ENCODE measurements around the gene ZNF708.
"Not testable (repeated sequence)": the region's sequence is repeated elsewhere in the genome, so short reads cannot be mapped to it uniquely, and the experiment has no call there.

The ZNF708 gene

GRCh38 chr19:21328885-21329605 lies at the start of gene ZNF708:
ZNF708 (minus strand) TSS chr19:21329410; CDS start chr19:21329212, 198 bp downstream.
- H3K4me3 ChIP-seq (replicated peaks; ENCODE audit: low read depth, low read length) = peak within 1 kb of the TSS; percentile 79
- peak; percentile 89 for DNase-seq (ENCODE audit: low read depth)
- TF ChIP-seq, protein P1, sequence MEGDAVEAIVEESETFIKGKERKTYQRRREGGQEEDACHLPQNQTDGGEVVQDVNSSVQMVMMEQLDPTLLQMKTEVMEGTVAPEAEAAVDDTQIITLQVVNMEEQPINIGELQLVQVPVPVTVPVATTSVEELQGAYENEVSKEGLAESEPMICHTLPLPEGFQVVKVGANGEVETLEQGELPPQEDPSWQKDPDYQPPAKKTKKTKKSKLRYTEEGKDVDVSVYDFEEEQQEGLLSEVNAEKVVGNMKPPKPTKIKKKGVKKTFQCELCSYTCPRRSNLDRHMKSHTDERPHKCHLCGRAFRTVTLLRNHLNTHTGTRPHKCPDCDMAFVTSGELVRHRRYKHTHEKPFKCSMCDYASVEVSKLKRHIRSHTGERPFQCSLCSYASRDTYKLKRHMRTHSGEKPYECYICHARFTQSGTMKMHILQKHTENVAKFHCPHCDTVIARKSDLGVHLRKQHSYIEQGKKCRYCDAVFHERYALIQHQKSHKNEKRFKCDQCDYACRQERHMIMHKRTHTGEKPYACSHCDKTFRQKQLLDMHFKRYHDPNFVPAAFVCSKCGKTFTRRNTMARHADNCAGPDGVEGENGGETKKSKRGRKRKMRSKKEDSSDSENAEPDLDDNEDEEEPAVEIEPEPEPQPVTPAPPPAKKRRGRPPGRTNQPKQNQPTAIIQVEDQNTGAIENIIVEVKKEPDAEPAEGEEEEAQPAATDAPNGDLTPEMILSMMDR (IDR thresholded peaks at IDR 0.05; ENCODE audit: low read length, missing control alignments) = no peak

- no peak overlapping the region for H3K4me3 ChIP-seq (replicated peaks; ENCODE audit: low read depth, low read length)
- TF ChIP-seq, protein P1 (IDR thresholded peaks at IDR 0.05; ENCODE audit: low read length, missing control alignments) = no peak
- no peak for DNase-seq (ENCODE audit: low read depth)
Measured at GRCh38 chr19:21362291-21362690, 33.1 kb upstream of the ZNF708 start.

DNA sequence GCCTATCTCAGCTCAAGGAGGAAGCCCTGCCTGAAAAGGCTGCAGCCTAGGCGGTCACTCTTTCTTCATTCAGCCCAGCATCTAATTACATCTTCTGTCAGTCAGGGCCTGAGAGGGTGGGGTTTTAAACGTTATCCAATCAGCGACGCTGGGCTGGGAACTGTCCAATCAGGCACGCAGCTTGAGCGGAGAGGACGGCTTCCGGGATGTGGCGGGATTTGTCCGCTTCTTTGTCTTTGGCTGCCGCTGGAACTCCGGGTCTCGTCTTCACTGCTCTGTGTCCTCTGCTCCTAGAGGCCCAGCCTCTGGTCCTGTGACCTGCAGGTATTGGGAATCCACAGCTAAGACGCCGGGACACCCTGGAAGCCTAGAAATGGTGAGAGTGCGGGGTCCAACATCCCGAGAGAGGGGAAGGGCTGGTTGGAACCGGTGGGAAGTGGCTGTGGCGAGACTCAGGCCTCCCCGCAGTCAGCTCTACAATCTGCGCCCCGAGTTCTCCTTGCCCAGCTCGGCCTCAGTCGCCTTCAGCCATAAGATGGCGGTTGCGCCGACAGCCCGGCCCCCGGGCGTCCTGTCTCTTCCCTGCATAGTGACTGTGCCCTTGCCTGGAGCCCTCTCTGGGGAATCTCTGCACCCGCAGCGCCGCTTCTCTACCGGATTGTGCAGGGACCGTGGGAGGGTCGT lies 29.7 kb upstream of the ZNF708 start, which contains the start of gene ZNF738:
TSS of gene ZNF738 (plus strand) at position 233 of the 684 bp plus-strand sequence. CDS start at position 374, 141 bp downstream.
- TF ChIP-seq, protein P1 (IDR thresholded peaks at IDR 0.05; ENCODE audit: low read length, missing control alignments) = no peak
- H3K4me3 ChIP-seq (replicated peaks; ENCODE audit: low read depth, low read length) = peak within 1 kb of the TSS; percentile 72
- DNase-seq (ENCODE audit: low read depth) = peak; percentile 97

- no peak for DNase-seq (ENCODE audit: low read depth)
- no peak overlapping the region for H3K4me3 ChIP-seq (replicated peaks; ENCODE audit: low read depth, low read length)
- TF ChIP-seq, protein P1 (IDR thresholded peaks at IDR 0.05; ENCODE audit: low read length, missing control alignments) = no peak
Measured at GRCh38 chr19:21352830-21353229, 23.6 kb upstream of the ZNF708 start.

- H3K4me3 ChIP-seq (replicated peaks; ENCODE audit: low read depth, low read length); DNase-seq (ENCODE audit: low read depth): not testable (repeated sequence)
Measured at GRCh38 chr19:21344841-21345240, 15.6 kb upstream of the ZNF708 start.

DNA sequence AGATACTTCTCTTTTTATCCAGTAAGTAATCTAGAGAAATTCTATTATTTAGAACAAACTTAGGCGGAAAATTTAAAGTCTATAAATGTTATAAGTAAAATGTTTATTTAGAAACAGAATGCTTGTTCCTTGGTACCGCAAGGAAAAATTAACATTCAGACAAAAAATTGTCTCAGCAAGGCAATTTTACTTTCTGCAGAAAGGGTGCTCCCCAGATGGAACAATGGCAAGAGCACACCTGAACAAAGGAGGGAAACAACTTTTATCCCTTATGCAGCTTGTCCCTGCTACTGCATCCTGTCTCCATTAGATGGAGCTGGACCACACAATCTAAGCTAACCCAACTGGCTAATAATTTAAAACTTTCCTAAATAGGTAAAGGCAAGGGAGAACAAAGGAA lies 6.5 kb upstream of the ZNF708 start:
- H3K4me3 ChIP-seq (replicated peaks; ENCODE audit: low read depth, low read length) = no peak overlapping the region
- no peak for DNase-seq (ENCODE audit: low read depth)
- TF ChIP-seq, protein P1 (IDR thresholded peaks at IDR 0.05; ENCODE audit: low read length, missing control alignments) = no peak

DNA sequence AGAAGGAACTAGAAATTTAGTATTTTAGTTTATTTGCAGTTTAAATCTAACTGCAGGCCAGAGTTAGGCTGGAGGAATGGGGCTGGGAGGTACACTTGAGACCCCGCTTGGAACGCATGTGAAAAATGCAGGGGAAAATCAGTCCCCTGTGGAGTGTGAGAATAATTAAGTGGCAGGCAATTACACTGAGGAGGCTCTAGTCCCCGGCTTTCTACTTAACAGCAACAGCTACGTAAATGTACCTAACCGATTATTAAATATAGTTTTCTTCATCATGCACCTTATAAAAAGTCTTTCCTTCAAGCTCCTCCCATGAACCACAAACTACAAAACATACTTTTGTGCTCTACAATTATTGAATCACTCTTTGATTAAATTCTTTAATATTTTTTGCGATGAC lies 804 bp downstream of the ZNF708 start:
- peak overlapping the region; percentile 79 for H3K4me3 ChIP-seq (replicated peaks; ENCODE audit: low read depth, low read length)
- TF ChIP-seq, protein P1 (IDR thresholded peaks at IDR 0.05; ENCODE audit: low read length, missing control alignments) = no peak
- DNase-seq (ENCODE audit: low read depth) = peak; percentile 4
